ENCODE data around the gene GPR84. TPM values are rescaled to one million over a fixed set of nuclear protein-coding genes. Genes with fewer than 3 reads are reported as not detected.

Gene GPR84
- total and polyA plus RNA-seq, 10 of the 15 experiments (the other 5 are each of a cell fraction or from before 2014, with no cell fraction given): 0.37 to 4.7 (median 2.6) TPM

GRCh38 chr12:54412348-54412747 lies 48.1 kb upstream of the GPR84 start (continued):
- TF ChIP-seq ELK1 (IDR thresholded peaks at IDR 0.05; ENCODE audit: low read depth, low read length) (no peak), JUNB (IDR thresholded peaks at IDR 0.05) (no peak), BCLAF1 (IDR thresholded peaks at IDR 0.05) (no peak), ZBTB40 (IDR thresholded peaks at IDR 0.05; ENCODE audit: borderline replicate concordance) (no peak), E2F4 (IDR thresholded peaks at IDR 0.05; ENCODE audit: low read depth, low read length) (no peak), NFIC (IDR thresholded peaks at IDR 0.05; ENCODE audit: low read depth, low read length) (no peak)

All from GM12878 (cell line).